GM18873 (cell line): ENCODE data around the gene ITPR1.

ENCODE experiments used
- ATAC-seq: cut with Tn5 transposase; IDR thresholded peaks from one replicate; pipeline ENCODE4 v1.9.1; 2021; ENCODE audit warnings: mild to moderate bottlenecking, moderate library complexity, moderate number of reproducible peaks; ENCODE audit not compliant: unreplicated experiment, low FRiP score

The ITPR1 gene

GRCh38 chr3:4476496-4476895 lies 16.7 kb upstream of the ITPR1 start:
- ATAC-seq, result no peak

- no peak for ATAC-seq
These were observed 14.9 kb upstream of the ITPR1 start for GRCh38 chr3:4478261-4478660.

GRCh38 chr3:4491855-4492207 lies 1.3 kb upstream of the ITPR1 start:
- ATAC-seq, result no peak

GRCh38 chr3:4492208-4493013 lies 737 bp upstream of the ITPR1 start:
- ATAC-seq, result no peak

DNA sequence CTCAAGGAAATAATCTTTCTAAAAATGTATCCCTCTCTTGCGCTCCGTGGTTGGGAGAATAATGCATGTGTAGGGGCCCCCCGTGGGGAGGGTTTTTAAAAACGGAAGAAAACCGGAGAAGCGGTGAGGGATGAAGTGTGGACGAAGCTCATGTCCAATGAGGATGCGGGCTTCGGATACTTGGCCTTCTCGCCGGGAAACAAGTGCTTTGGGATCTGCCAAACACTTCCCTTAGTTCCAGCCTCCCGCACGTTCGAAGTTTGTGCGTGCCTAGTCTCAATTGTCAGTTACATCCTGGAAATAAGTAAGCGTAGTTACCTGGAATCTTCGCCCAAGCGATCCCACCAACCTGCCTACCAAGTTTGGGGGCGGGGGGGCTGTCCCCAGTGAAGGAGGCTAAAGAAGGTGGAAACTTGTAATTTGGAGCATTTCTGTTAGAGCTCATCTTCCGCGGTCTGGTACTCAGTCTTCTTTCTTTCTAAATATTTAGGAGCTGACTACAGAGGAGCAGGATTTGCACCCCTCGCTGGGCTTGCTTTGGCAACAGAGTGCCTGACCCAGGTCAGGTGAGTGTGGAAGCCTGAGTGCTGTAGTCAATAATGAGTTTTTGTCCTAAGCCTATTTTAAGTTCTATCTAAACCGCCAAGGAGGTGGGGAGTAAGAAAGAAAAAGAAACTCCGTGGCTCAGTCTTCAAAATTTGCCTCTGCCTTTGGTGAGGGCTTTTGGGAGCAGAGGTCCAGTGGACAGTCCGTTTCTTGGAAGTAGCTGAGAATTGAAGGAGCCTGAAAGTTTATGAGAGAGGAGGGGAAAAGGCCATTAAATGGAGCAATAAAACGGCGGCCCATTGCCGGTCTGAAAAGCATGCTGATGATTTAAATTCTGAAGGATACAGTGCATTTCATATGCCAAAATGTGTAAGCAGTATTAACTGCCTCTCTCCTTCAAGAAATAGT lies 1.1 kb downstream of the ITPR1 start:
- ATAC-seq, result no peak

- no peak for ATAC-seq
These were observed 1.7 kb downstream of the ITPR1 start for GRCh38 chr3:4494895-4495264.

- ATAC-seq, result no peak
These were observed 2.3 kb downstream of the ITPR1 start for GRCh38 chr3:4495294-4496086.

DNA sequence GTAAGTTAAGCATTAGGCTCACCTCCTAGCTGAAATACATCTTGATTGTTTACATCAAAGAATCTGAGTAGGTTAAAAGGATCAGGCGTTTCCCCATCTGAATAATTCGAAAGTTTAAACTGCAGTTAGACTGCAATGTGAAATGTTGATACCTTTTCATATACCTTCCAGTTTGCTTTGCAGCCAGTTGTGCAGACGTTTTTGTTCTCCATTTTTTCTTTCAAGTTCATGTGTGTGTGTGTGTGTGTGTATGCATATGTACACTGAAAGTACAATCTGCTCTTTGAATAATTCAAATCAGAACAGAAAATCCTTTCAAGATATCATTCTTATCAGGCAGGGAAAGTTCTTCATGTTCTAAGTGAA lies 2.9 kb downstream of the ITPR1 start:
- no peak for ATAC-seq

DNA sequence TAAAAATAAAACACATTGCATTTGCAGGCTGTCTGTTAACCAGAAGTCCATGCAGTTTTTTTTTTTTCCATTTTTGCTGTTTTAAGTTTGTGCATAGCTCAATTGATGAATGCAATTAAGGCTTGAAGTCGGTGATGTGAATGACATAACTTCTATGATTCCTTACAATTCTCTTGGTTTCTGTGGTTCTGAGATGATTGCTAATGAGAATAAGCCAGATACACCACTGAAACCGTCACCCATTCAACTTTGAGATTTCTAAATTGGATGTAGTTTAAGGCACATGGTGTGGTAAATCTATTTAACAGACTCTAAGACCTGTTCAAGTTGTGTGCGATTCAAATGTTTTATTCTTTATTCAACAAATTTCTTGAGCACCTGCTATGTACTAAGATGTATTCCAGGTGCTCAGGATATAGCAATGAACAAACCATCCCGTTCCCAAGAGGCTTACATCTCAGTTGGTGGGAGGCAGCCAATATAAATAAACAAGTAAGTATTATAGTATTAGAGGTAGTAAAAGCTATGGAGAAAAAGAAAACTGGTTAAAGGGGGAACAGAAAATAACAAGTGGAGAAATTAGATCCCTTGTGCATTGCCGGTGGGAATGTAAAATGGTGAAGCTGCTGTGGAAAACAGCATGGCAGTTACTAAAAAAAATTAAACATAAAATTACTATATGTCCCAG lies 4.0 kb downstream of the ITPR1 start:
- no peak for ATAC-seq

DNA sequence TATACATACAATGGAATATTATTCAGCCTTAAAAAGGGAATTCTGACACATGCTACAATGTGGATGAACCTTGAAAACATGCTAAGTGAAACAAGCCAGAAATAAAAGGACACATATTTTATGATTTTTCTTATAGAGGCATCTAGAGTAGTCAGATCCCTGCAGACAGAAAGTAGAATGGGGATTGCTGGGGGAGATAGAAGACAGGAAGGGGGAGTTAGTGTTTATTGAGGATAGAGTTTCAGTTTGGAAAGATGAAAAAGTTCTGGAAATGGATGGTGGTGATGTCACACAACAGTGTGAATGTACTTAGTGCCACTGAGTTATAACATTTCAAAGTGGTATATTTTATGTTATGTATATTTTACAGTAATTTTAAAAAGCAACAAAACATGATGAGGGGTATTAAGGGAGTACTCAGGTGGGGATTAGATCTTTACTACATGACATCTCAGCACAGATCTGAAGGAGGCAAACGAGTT lies 4.7 kb downstream of the ITPR1 start:
- no peak for ATAC-seq

DNA sequence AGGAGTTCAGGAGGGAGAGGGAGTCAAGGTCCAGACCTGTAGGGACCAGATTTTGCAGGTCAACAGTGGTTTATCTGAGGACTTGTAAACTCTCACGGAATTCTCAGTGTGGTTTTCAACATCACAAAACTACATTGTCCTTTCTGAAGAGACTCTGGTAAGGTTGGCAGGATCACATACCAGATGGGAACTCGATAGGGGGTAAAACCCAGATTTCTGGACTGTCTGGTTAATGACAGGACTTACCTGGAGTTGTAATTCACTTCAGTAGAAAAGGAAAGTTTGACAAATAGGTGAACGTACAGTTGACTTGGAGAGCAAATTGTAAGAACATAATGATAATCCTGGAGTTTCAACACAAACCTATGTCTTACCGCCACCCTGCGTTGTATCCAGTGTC lies 5.3 kb downstream of the ITPR1 start:
- no peak for ATAC-seq

DNA sequence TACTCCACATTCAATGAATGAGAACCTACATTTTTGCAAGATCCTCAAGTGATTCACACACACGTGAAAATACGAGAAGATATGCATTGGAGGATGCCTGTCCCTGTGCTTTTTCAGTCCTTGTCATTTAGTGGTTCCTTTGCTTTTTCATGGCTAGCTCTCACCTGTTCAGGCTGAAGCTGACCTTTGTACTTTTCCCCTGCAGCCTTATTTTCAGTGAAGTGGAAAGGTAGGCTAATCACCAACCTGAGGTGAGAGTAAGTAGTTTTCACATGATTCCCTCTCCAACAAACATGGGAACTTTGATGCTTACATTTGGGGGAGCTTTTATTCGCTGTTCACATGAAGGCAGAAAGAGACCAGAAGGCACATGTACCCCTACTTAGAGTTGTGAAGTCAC lies 8.3 kb downstream of the ITPR1 start:
- ATAC-seq, result no peak

- ATAC-seq, result no peak
These were observed 8.8 kb downstream of the ITPR1 start for GRCh38 chr3:4501927-4502326.

GRCh38 chr3:4503050-4503449 lies 9.9 kb downstream of the ITPR1 start:
- ATAC-seq, result peak; percentile 47

- no peak for ATAC-seq
These were observed 11.5 kb downstream of the ITPR1 start for GRCh38 chr3:4504340-4505261.

DNA sequence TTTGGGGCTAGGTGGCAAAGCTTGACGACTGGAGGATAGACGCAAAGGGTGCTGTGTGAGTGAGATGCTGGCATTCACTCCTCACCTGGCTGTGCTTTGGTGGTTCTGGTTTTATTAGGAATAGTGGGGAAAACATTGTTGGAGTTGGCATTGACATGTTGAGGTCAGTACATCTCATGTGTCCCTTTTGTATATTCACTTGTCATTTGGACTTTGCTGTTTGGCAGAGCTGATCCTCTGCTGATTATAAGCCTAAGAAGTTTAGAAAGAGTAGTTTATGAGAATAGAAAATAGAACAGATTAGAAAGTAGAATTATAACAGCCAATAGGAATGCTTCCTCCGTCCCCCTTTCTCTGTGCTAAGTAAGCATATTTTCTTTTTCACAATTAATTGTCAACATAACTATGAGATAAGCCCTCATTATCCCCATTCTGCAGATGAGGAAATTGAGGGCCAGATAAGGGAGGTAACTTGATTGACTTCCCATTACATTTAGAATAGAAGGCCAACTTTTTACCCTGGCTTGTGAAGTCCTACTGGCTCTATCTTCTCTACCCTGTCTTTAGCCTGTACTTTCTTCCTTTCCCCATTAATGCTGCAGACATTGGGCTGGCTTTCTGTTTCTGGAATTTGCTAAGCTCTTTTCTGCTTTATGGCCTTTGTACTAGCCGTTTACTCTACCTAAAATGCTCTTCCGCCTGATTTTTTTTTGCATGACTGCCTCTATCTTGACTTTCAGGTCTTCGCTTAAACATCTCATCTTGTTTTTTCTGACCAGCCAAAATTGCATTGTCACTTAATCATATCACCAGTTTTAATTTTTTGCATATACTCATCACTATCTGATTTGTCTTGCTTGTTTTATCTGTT lies 12.8 kb downstream of the ITPR1 start:
- ATAC-seq, result no peak

- ATAC-seq, result no peak
These were observed 13.4 kb downstream of the ITPR1 start for GRCh38 chr3:4506559-4507023.

- peak; percentile 25 for ATAC-seq
These were observed 14.0 kb downstream of the ITPR1 start for GRCh38 chr3:4507024-4507596.
